ENCODE data around the gene MMP15.

DNA sequence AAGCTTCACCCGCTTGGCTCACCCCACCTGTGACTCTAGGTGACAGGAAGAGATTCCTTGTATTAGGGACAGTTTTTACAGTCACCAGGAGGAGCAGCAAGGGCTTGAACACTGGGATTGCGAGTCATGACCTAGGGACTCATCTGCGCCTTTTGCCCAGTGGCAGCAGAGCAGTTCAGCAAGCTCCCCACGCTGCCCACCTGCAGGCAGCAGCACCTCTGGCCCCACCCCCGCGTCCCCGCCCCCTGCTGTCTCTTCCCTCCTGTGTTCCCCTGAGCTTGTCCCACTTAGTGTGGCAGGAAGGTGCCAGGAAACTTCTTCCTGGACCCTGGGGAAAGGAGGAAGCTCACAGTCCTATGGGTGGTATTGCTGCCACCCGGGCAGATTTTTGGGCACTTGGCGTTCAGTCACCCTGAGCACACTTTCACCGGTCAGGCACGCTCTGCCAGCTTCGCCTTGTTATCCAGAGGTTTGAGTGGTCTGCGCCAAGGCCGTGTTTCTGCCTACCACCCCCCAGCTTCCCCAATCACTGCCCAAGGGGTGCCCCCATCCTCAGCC is 8.7 kb downstream of the MMP15 start:
- no peak for TF ChIP-seq CTCF (IDR thresholded peaks at IDR 0.05; ENCODE audit: low read depth, low read length)
- no peak for TF ChIP-seq EZH2phosphoT487 (IDR thresholded peaks at IDR 0.05; ENCODE audit: low read depth)
